GM21528 (cell line): ENCODE measurements around the gene CD7.
"Not testable (repeated sequence)": the region's sequence is repeated elsewhere in the genome, so short reads cannot be mapped to it uniquely, and the experiment has no call there.

Experiments
- ATAC-seq: cut with Tn5 transposase; IDR thresholded peaks from one replicate; pipeline ENCODE4 v1.9.1; 2021; ENCODE audit warnings: mild to moderate bottlenecking, moderate library complexity; ENCODE audit not compliant: unreplicated experiment, low FRiP score

The CD7 gene

GRCh38 chr17:82347994-82348393 lies 30.6 kb upstream of the CD7 start:
- ATAC-seq: not testable (repeated sequence)

GRCh38 chr17:82346342-82347300 lies 29.2 kb upstream of the CD7 start:
- no peak for ATAC-seq

GRCh38 chr17:82345151-82345976 lies 28.0 kb upstream of the CD7 start:
- no peak for ATAC-seq

DNA sequence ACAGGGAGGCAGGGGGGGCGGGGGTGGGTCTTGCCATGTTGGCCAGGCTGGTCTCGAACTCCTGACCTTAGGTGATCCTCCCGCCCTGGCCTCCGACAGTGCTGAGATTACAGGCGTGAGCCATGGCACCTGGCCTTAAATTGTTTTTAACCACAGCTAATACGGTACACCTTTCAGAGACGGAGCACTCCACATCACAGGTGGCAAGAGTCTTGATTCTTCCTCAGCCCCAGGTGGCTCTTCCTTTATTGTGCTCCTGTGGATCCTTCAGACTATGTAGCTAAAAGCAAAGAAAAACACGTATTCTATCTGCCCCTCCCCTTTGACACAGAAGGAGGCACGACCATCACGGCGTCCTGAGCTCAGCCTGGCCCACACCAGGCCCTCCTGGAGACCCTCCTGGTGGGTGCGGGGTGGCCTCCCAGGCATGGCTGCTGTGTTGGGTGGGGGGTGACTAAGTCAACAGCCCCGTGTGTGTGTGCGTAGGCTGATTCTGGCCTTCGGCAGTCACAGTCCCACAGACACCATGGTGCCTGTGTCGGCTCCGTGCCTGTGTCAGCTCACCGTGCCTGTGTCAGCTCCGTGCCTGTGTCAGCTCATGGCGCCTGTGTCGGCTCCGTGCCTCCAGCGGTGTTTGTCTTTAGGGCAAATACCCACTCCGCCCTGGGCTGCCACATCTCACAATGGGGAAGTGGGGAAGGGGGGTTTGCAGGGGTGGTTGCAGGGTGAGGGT lies 26.9 kb upstream of the CD7 start:
- no peak for ATAC-seq

DNA sequence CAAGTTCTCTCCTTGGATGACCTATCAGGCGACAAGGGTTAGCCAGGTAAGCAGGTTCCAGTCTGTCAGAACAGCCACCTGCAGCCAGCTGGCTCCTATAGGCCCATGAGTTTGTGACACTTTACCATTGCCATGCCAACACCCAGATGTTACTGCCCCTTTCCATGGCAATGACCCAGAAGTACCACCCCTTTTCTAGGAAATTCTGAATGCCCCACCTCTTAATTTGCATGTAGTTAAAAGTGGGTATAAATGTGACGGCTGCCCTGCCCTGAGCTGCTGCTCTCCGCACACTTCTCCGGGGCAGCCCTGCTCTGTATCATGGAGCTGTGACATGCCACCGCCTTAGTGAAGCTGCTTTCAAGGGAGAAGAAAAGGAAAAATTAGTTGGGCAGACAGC lies 26.2 kb upstream of the CD7 start:
- no peak for ATAC-seq

- no peak for ATAC-seq
These were observed 25.1 kb upstream of the CD7 start for GRCh38 chr17:82342361-82343079.

DNA sequence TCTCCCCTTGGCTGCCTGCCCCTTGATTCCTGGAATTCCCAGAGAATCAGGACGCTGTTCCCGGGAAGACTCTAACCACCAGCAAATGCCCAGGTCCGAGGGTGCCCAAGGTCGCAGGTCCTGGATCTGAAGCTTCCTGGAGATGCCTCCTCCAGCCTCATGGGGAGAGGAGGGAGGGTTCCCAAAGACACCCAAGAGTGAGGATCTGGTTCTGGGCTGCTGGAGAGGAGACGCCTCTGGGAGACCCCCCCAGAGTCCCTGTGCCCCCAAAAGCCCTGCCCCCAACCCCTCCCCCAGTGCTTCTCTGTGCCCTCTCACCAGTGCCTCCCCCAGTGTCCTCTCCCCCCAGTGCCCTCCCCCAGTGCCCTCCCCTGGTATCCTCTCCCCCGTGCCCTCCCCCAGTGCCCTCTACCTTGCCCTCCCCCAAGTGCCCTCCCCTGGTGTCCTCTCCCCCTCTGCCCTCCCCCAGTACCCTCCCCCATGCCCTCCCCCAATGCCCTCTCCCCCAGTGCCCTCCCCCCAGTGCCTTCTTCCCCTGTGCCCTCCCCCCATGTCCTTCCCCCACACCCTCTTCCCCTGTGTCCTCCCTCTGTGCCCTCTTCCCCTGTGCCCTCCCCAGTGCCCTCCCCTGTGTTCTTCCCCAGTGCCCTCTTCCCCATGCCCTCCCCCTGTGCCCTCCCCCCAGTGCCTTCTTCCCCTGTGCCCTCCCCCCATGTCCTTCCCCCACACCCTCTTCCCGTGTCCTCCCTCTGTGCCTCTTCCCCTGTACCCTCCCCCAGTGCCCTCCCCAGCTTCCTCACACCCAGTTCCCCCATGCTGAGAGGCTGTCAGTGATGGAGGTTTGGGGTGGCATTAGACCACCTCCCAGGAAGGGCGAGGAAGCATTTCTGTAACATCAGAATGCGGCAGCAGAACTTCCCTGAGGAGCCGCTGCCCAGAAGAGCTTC lies 22.5 kb upstream of the CD7 start:
- ATAC-seq: no peak

DNA sequence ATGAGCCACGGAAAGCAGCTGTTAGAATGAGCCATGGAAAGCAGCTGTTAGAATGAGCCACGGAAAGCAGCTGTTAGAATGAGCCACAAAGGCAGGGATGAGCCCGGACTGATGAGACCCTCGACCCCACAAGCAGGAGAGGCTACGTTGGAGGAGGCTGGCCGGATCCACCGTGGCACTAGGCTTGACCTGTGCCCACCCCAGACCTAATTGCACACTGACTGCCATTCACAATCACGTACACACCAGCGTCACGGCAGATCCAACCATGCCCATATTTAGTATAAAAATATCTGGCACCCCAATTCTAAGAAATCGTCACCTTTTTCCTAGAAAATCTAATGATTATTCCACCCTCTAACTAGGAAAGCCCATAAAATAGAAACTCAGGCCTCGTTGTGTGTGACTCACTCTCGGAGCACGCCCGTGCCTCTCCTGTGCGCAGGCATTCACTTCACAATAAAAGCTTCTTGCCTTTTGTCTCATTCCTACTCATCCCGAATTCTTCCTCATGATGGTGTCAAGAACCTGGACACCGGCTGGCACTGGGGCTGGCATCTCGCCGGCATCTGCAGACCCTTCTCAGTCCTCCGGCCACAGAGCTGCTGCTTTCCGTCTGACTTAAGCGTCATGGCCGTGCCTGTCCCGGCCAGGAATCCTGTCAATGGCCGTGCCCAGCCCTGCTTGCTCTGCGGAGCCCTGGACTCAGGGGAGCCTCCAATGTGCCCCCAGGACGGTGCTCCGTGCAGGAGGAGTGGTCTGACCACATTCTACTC lies 21.6 kb upstream of the CD7 start:
- ATAC-seq: no peak

- no peak for ATAC-seq
These were observed 17.4 kb upstream of the CD7 start for GRCh38 chr17:82334622-82335394.

DNA sequence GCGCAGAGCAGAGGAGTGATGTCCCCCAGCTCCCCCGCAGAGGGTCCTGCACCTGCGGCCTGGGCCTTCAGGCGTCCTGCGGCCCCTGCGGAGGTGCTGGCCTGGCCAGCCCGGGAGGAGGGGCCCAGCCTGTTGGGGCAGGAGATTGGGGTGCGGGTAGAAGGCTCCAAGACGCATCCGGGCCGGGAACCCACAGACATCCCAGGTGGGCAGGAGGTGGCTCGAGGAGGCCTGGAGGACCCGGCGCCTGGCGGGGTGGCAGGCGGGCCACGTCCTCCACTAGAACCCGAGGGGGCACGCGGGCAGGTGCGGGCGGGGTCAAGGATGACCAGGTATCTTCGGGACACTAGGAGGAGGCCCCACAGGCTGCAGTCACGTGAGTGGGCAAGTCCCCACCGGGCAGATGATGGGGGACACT lies 16.8 kb upstream of the CD7 start:
- no peak for ATAC-seq

DNA sequence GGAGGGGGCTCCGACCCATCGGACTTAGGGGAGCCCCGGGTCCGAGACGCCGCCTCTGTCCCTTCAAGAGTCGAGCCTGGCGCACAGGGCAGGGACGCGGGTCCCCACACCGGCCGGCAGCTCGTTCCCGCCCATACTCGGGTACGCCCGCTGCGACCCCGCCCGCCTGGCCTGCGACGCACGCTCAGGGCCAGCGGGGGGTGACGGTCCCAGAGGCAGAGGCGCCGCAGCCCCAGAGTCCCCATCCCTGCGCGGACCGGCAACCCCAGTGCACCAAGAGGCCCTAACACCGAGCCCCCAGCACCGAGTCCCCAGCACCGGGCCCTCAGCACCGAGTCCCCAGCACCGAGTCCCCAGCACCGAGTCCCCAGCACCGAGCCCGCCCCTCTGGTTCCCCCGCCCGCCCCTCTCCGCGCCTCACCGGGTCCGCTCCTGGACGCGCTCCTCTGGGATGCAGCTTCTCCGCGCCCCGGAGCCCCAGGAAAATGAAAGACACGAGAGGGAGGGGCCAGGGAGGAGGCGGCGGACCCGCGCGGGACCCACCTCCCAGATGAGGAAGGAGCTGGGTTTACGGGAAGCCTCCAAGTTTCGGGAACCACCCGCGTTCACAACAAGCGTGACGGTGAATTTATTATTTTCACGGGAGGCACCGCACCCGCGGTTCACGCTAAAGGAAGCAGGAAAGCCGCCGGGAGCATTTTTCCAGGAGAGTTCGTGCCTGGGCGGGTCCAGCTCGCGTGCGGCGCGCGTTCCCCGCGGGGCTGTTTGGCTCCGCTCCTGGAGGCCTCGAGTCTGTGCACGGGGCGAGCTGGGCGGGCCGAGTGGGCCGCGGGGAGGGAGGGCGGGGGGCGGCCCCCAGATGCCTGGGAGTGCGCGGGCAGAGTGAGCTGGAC lies 16.1 kb upstream of the CD7 start, which contains the start of gene SECTM1:
TSS of gene SECTM1 (minus strand) at position 488 of the 893 bp plus-strand sequence. CDS start 6,526 bp downstream, outside the sequence.
- ATAC-seq: no peak

- no peak for ATAC-seq
These were observed 15.4 kb upstream of the CD7 start for GRCh38 chr17:82332669-82333278.

- ATAC-seq: no peak
These were observed 14.0 kb upstream of the CD7 start for GRCh38 chr17:82331345-82331939.

DNA sequence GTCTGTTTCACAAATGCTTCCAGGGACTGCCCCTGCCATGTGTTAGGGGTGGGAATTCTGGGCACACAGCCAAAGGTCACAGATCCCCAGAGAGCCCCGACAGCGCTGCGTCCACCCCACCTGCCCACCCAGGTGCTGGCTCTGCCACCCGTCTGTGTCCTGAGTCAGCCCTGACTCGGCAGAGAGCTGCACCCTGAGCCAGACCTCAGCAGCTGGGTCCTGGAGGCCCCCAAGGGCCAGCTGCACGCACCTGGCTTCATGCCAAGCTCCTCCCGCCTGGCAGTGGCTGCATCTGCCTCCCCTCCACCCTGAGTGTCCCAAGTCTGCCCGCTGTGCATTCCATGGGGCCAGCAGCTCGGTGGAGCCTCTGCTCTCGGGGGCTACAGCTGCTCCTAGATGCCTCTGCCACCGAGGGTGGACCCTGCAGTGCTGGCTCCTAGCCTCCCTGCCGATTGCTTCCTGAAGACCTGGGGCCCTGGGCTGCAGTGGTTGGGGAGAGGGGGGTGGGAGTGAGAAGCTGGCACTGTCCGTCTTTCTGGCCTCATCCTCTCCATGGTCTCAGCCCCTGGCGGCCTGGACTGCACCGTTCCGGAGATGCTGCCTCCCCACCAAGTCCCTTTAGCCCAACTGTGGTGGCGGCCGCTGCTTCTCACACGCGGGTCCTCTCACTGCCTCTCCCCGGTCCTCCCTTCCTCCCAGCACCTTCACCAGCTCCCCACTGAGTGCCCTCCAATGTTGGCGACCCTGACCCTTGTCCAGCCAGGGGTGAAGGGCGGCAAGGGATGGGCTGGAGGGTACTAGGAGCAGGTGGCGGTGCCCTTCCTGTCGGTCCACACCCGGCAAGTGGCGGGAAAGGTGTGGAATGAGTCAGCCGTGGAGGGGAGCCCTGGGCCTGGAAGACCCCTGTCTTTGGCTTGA lies 13.2 kb upstream of the CD7 start:
- no peak for ATAC-seq
